ENCODE measurements around the gene CCDC12.
"Not testable (repeated sequence)": the region's sequence is repeated elsewhere in the genome, so short reads cannot be mapped to it uniquely, and the experiment has no call there.

Gene CCDC12

GRCh38 chr3:46918634-46919033 is 57.9 kb downstream of the CCDC12 start:
- DNase-seq: no peak

- DNase-seq: no peak
Observed at GRCh38 chr3:46918202-46918601, 58.3 kb downstream of the CCDC12 start.

DNA sequence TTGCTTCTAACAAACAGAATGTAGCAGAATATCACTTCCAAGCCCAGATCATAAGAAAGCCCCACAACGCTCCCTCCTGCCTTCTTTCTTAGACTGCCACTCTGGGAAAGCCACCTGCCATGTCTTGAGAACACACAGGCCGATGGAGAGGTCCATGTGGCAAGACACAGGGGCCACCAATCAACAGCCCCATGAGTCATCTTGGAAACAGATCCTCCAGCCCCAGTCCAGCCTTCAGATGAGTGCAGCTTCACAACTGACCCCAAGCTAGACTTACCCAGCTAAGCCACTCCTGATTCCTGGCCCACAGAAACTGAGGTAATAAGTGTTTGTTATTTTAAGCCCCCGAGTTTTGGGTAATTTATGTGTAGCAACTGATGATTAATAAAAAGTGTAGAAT is 59.3 kb downstream of the CCDC12 start:
- no peak for DNase-seq

DNA sequence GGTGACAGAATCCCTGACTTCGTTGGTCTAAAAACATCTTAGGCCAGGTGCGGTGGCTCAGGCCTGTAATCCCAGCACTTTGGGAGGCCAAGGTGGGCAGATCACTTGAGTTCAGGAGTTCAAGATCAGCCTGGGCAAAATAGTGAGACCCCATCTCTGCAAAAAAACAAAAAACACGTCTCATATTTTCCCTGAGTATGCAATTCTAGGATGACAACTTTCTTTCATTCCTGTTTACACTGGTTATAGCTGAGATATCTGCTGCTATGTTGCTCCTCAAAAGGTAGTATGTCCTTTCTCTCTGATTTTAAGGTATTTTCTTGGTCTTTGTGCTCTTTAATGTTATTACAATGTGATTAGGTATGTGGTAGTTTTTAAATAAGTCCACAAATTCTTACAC is 59.7 kb downstream of the CCDC12 start:
- DNase-seq: no peak

- DNase-seq: no peak
Observed at GRCh38 chr3:46916278-46916677, 60.3 kb downstream of the CCDC12 start.

DNA sequence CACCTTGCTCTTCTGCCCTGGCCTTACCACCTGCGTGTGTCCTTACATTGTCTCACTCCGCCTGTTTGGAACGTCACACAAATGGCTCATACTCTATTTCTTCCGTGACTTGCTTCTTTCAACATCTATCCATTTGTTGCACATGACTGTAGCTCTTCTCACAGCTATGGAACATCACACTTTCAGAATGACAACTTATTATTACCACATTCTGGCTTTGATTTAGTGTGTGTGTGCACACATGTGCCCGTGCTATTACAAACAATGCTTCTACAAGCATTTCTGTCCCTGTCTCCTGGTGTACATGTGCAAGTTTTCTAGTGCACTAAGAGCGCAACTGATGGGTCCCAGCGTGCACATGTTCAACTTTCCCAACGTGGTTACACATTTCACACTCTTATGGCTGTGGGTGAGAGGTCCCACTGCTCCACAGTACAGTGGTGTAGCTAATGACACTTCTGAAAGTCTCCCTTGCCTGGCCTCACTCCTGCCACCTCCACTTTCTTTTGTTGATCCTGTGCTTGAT is 61.2 kb downstream of the CCDC12 start:
- no peak for DNase-seq

DNA sequence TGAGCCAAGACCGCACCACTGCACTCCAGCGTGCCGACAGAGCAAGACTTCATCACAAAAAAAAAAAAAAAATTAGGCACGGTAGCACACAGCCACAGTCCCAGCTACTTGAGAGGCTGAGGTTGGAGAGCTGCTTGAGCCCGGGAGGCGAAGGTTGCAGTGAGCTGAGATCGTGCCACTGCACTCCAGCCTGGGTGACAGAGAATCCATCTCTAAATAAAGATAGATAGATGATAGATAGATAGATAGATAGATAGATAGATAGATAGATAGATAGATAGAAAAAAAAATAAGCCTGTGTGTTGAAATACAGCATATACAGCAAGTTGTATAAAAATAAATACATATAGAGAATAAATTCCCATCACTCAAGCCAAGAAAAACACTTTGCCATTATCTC is 61.7 kb downstream of the CCDC12 start:
- DNase-seq: no peak

GRCh38 chr3:46913644-46914043 is 62.9 kb downstream of the CCDC12 start:
- no peak for DNase-seq

DNA sequence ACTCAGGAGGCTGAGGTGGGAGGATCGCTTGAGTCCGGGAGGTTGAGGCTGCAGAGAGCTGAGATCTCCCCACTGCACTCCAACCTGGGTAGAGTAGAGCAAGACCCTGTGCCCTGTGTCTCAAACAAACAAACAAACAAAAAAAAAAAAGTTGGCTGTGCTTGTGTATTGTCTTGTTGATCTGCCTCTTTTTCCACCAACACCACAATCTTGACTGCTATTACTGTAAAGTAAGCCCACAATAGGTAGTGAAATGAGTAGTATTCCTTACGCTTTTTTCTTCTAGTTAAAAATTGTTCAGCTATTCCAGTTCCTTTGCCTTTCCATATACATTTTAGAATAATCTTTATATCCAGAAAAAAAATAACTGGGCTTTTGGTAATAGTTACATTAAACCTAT is 63.6 kb downstream of the CCDC12 start:
- DNase-seq: no peak

DNA sequence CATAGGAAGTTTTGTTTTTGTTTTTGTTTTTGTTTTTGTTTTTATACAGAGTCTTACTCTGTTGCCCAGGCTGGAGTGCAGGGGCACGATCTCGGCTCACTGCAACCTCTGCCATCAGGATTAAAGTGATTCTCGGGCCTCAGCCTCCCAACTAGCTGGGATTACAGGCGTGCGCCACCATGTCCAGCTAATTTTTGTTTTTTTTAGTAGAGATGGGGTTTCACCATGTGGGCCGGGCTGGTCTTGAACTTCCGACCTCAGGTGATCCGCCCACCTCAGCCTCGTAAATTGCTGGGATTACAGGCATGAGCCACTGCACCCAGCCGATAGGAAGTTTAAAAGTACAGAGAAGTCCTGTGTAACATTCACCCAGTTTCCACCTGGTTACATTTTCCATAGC is 65.6 kb downstream of the CCDC12 start:
- DNase-seq: not testable (repeated sequence)

- no peak for DNase-seq
Observed at GRCh38 chr3:46910166-46910760, 66.3 kb downstream of the CCDC12 start.

- DNase-seq: peak; percentile 55
Observed at GRCh38 chr3:46909535-46910161, 66.9 kb downstream of the CCDC12 start.

- no peak for DNase-seq
Observed at GRCh38 chr3:46908986-46909534, 67.5 kb downstream of the CCDC12 start.

DNA sequence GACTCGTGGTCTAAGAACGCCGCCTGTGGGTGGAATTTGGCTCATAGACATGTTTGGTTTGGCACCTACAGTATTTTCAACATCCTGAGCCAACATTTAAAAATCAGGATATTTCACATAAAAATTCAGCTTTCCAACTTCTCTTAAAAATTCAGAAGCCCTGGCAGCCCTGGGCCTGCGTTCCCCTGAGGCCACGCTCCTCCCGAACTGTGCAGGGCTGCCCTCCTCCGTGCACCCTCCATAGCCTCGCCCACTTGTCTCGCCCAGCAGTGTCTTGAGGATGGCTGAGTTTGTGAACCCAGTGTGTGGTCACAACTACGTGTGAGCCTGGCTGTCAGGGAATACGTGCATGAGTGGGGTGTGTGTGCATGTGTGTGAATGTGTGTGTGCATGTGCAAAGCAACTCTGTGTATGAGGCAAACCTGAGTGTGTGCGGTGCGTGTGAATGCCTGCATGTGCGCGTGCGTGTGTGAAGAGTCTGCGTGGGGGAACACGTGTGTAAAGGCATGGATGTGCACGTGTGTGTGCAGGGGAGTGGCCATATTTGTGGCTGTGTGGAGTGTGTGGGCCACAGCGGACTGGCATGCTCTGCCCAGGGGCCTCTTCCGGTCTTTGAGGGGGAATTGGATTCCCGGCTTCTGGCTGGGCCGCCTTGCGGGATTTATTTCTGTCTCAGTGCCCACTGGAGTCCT is 68.1 kb downstream of the CCDC12 start:
- no peak for DNase-seq

GRCh38 chr3:46907960-46908293 is 68.6 kb downstream of the CCDC12 start:
- DNase-seq: no peak

- no peak for DNase-seq
Observed at GRCh38 chr3:46907271-46907670, 69.3 kb downstream of the CCDC12 start.

- DNase-seq: no peak
Observed at GRCh38 chr3:46906471-46907058, 70.0 kb downstream of the CCDC12 start.

DNA sequence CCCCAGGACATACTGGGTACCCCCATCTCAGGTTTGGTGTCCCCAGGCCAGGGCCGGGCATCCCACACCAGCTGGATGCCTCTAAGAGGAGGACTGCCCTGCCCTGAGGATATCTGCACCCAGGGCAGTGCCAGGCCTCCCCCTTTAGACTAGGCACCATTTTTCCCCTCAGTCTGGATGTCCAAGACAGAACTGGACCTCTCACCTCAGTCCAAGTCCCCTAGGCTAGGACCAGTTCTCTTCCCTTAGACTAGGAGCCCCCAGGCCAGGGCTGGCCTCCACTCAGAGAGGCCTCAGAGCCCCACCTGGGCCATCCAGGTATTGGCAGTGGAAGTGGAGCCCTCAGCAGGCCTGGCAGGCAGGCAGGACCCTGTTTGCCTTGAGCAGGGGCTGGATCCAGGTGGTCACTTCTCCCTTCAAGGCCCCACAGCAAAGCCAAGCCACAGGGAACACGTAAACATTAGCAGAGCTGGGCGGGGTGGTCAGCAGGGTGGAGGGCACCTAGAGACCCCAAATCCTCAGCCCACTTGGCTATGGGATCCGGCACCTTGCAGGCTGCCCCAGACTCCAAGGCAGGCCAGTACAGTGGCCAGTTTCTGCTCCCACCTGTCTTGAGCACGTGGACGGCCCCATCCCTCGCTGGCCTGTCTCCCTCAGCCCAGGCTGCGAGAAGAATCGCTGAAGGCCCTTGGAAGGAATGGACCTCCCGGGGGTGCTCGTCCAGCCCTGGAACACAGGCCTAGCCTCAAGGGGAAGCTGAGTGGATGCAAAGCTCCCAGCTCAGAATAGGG is 70.7 kb downstream of the CCDC12 start:
- DNase-seq: no peak

DNA sequence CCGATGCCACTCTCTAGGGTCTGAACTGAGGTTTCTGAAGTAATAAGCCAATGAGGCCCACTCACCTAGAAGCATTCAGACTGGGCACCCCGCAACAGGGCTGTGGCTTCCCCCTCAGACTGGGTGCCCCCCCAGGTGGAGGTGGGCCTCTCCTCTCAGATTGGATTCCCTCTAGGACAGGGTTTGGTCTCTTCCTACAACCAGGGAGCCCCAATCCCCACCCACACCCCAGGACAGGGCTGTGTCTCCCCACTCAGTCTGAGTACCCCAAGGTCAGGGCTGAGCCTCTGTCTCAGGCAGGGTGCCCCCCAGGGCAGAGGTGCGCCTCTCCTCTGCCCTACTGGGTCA is 71.4 kb downstream of the CCDC12 start:
- DNase-seq: no peak

DNA sequence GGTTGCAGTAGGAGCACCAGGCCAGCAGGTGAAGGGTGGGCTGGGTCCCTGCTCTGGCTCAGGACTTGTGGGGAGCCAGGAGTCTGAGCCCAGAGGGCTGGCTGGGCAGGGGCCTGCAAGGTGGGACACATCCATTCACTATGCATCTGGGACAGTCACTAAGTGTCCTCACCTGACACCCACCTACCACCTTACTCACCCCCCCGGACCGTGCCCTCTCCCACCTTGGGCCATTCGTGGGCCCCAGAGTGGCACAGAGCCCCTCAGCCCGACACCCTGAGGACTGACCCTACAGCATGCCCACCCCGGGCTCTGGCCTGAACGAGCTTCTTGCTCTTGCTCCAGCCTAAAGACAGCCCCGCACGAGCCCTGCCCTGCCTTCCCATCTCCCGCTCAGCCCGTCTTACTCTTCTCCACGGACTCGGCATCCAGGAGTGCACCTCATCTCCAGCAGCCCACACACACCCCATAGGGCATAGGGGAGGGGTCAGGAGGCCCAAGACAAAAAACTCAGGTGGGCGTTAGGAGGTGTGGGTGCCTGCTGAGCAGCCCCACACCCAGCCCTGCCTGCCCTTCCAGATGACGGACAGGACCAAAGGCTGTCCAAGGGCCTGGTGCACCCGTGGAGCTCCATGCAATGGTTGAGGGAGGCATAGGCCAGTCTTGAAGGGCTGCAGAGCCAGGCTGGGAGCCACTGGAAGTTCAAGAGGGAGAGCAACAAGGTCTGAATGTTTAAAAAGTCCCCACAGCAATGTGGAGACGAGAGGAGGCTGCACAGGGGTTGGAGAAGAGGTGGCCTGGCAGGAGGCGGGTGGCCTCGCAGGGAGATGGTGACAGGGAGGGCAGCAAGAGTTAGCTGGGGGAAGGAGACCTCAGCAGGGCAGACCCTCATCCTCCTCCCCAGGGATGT is 72.0 kb downstream of the CCDC12 start:
- DNase-seq: no peak

DNA sequence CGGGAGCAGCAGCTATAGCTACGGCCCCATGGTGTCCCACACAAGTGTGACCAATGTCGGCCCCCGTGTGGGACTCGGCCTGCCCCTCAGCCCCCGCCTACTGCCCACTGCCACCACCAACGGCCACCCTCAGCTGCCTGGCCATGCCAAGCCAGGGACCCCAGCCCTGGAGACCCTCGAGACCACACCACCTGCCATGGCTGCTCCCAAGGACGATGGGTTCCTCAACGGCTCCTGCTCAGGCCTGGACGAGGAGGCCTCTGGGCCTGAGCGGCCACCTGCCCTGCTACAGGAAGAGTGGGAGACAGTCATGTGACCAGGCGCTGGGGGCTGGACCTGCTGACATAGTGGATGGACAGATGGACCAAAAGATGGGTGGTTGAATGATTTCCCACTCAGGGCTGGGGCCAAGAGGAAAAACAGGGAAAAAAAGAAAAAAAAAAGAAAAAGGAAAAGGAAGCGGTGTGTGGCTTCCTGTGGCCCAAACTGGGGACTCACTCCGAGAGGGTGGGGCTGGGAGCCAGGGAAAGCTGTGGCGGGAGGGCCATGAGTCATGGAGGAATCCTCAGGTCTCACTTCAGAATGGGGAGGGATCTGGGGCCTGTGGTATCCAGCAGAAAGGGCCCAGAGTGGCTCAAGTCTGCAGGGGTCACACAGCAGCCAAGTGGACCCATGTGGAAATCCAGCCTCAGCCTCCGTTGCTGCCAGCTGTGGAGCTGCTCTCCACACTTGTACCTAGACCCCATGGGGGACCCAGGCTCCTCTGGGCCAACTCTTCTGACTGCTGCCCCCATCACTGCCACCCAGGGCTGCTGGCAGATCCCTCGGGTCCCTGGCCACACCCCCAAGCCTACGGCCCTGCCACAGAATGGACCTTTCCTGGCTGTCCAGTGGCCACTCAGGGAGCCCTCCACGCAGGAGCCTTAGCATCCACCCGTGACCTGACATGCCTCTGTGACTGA is 72.9 kb downstream of the CCDC12 start:
- DNase-seq: no peak
